ENCODE measurements around the gene CCDC24. TPM values are rescaled to one million over a fixed set of nuclear protein-coding genes. Genes with fewer than 3 reads are reported as not detected.

Gene CCDC24
- total and polyA plus RNA-seq, 4 donors: 0.92 to 4.2 (median 2.3) TPM

DNA sequence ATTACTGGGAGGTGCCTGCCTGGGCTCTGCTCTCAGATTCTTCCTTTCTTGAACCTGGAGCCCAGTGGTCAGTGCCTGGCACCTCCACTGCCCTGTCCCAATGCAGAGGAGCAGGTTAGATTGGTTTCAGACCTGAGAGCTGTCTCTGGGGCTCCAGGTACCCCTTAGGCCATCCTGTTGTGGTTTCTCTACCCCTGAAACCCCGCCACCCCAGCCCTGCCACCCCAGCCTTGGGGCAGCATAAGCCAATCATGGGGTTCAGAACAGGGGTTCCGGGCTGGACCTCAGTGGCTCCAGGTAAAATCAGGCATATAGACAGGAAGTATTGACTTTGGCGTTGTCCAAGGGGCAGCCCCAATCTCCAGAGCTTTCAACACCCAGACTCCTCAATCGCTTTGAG lies 43.0 kb downstream of the CCDC24 start:
- Histone ChIP-seq H3K4me3 (ENCODE audit: low read depth in 1 of 3, low read length in 3 of 3) (no peak overlapping the region), H3K36me3 (ENCODE audit: control insufficient read depth in 4 of 4, insufficient read depth in 3 of 4, low read depth in 1 of 4, low read length in 3 of 4) (no peaks in the 10 kb centered on the region), H3K4me1 (ENCODE audit: control insufficient read depth in 4 of 4, insufficient read depth in 4 of 4, low read length in 3 of 4) (peaks cover 3 to 30% (median 9%) of the 10 kb centered on the region in 4 donors), H3K9ac (ENCODE audit: low read depth in 1 of 2, low read length in 2 of 2) (no peak overlapping the region), H3K27me3 (ENCODE audit: control insufficient read depth in 4 of 4, insufficient read depth in 4 of 4, low read length in 3 of 4) (no peaks in the 10 kb centered on the region), H3K27ac (ENCODE audit: low read depth in 1 of 2, low read length in 2 of 2) (no peak overlapping the region), H3K9me3 (ENCODE audit: control insufficient read depth in 4 of 4, low read length in 3 of 4) (no peaks in the 10 kb centered on the region)
- WGBS: 94% methylated on average over 4 of the region's 4 CpGs
- no peak for DNase-seq (ENCODE audit: low spot score)
- TF ChIP-seq, protein P1, sequence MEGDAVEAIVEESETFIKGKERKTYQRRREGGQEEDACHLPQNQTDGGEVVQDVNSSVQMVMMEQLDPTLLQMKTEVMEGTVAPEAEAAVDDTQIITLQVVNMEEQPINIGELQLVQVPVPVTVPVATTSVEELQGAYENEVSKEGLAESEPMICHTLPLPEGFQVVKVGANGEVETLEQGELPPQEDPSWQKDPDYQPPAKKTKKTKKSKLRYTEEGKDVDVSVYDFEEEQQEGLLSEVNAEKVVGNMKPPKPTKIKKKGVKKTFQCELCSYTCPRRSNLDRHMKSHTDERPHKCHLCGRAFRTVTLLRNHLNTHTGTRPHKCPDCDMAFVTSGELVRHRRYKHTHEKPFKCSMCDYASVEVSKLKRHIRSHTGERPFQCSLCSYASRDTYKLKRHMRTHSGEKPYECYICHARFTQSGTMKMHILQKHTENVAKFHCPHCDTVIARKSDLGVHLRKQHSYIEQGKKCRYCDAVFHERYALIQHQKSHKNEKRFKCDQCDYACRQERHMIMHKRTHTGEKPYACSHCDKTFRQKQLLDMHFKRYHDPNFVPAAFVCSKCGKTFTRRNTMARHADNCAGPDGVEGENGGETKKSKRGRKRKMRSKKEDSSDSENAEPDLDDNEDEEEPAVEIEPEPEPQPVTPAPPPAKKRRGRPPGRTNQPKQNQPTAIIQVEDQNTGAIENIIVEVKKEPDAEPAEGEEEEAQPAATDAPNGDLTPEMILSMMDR (IDR thresholded peaks at IDR 0.05; ENCODE audit: low read depth, low read length, missing input control): no peak
- TF ChIP-seq, protein P2, sequence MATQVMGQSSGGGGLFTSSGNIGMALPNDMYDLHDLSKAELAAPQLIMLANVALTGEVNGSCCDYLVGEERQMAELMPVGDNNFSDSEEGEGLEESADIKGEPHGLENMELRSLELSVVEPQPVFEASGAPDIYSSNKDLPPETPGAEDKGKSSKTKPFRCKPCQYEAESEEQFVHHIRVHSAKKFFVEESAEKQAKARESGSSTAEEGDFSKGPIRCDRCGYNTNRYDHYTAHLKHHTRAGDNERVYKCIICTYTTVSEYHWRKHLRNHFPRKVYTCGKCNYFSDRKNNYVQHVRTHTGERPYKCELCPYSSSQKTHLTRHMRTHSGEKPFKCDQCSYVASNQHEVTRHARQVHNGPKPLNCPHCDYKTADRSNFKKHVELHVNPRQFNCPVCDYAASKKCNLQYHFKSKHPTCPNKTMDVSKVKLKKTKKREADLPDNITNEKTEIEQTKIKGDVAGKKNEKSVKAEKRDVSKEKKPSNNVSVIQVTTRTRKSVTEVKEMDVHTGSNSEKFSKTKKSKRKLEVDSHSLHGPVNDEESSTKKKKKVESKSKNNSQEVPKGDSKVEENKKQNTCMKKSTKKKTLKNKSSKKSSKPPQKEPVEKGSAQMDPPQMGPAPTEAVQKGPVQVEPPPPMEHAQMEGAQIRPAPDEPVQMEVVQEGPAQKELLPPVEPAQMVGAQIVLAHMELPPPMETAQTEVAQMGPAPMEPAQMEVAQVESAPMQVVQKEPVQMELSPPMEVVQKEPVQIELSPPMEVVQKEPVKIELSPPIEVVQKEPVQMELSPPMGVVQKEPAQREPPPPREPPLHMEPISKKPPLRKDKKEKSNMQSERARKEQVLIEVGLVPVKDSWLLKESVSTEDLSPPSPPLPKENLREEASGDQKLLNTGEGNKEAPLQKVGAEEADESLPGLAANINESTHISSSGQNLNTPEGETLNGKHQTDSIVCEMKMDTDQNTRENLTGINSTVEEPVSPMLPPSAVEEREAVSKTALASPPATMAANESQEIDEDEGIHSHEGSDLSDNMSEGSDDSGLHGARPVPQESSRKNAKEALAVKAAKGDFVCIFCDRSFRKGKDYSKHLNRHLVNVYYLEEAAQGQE (IDR thresholded peaks at IDR 0.05): no peak
- TF ChIP-seq, protein P3, sequence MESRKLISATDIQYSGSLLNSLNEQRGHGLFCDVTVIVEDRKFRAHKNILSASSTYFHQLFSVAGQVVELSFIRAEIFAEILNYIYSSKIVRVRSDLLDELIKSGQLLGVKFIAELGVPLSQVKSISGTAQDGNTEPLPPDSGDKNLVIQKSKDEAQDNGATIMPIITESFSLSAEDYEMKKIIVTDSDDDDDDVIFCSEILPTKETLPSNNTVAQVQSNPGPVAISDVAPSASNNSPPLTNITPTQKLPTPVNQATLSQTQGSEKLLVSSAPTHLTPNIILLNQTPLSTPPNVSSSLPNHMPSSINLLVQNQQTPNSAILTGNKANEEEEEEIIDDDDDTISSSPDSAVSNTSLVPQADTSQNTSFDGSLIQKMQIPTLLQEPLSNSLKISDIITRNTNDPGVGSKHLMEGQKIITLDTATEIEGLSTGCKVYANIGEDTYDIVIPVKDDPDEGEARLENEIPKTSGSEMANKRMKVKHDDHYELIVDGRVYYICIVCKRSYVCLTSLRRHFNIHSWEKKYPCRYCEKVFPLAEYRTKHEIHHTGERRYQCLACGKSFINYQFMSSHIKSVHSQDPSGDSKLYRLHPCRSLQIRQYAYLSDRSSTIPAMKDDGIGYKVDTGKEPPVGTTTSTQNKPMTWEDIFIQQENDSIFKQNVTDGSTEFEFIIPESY (IDR thresholded peaks at IDR 0.05): no peak
- TF ChIP-seq GABPA (IDR thresholded peaks at IDR 0.05 in 1 of 2, conservative IDR thresholded peaks at IDR 0.05 in 1 of 2): no peak
- no peak for TF ChIP-seq FOXA1 (IDR thresholded peaks at IDR 0.05)
- TF ChIP-seq HNF4G (IDR thresholded peaks at IDR 0.05): no peak
- TF ChIP-seq FOXA2 (IDR thresholded peaks at IDR 0.05): no peak
- no peak for TF ChIP-seq HNF4A (conservative IDR thresholded peaks at IDR 0.05)
- TF ChIP-seq RXRA (IDR thresholded peaks at IDR 0.05): no peak
- no peak for TF ChIP-seq YY1 (IDR thresholded peaks at IDR 0.05)
- TF ChIP-seq, protein P4, sequence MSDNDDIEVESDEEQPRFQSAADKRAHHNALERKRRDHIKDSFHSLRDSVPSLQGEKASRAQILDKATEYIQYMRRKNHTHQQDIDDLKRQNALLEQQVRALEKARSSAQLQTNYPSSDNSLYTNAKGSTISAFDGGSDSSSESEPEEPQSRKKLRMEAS (IDR thresholded peaks at IDR 0.05): no peak
- no peak for TF ChIP-seq EGR1 (IDR thresholded peaks at IDR 0.05; ENCODE audit: low read depth in 2 of 2)
- no peak for TF ChIP-seq NR2F2 (IDR thresholded peaks at IDR 0.05)
- TF ChIP-seq SP1 (IDR thresholded peaks at IDR 0.05): no peak
- no peak for TF ChIP-seq TAF1 (conservative IDR thresholded peaks at IDR 0.05)
- no peak for TF ChIP-seq JUND (IDR thresholded peaks at IDR 0.05)
